ENCODE measurements around the gene ZNF664. TPM values are rescaled to one million over a fixed set of nuclear protein-coding genes. Genes with fewer than 3 reads are reported as not detected.

The ZNF664 gene
- total and polyA plus RNA-seq, 2 of the 8 experiments (the other 6 are each of a cell fraction or from before 2014, with no cell fraction given), result 22.8 to 51.4 TPM

- Histone ChIP-seq H3K18ac (ENCODE audit: extremely low read depth, low read length) (no peak overlapping the region), H2BK120ac (replicated peaks; ENCODE audit: low read depth, low read length) (no peak overlapping the region), H2BK12ac (ENCODE audit: low read depth, low read length) (no peak overlapping the region), H3K4ac (replicated peaks; ENCODE audit: insufficient read length, low read depth, low read length) (no peak overlapping the region), H3K79me2 (ENCODE audit: control insufficient read depth in 1 of 2, insufficient read depth in 2 of 2, low read length in 2 of 2) (no peaks in the 10 kb centered on the region), H3K14ac (ENCODE audit: insufficient read length) (no peak overlapping the region), H3K9ac (replicated peaks in 1 of 4; ENCODE audit: extremely low read depth in 1 of 4, low read depth in 3 of 4, low read length in 3 of 4) (no peak overlapping the region), H3K9me3 (ENCODE audit: insufficient read depth in 2 of 2, low read depth in 1 of 2, low read length in 1 of 2) (no peaks in the 10 kb centered on the region), H3K56ac (replicated peaks; ENCODE audit: insufficient read length, low read depth, low read length) (no peak overlapping the region), H3K79me1 (ENCODE audit: low read depth, low read length) (no peaks in the 10 kb centered on the region; the same call in 1 of the 2 replicates), H2BK5ac (ENCODE audit: low read depth, low read length) (no peak overlapping the region), H2BK15ac (ENCODE audit: low read length) (no peak overlapping the region), H3K27me3 (replicated peaks in 1 of 4; ENCODE audit: control insufficient read depth in 3 of 4, extremely low read depth in 1 of 4, insufficient read depth in 3 of 4, low read length in 3 of 4) (no peaks in the 10 kb centered on the region), H3K23ac (ENCODE audit: insufficient read length) (no peak overlapping the region), H2AFZ (ENCODE audit: low read length) (no peak overlapping the region), H3K27ac (ENCODE audit: low read depth, low read length) (no peak overlapping the region), H4K91ac (replicated peaks; ENCODE audit: insufficient read length, low read length) (no peak overlapping the region), H4K5ac (ENCODE audit: insufficient read length, low read depth, low read length) (no peak overlapping the region), H4K20me1 (replicated peaks in 1 of 2; ENCODE audit: control insufficient read depth in 1 of 2, insufficient read depth in 2 of 2, low read length in 2 of 2) (peaks cover 3 to 11% of the 10 kb centered on the region in 2 experiments), H2BK20ac (ENCODE audit: low read length) (no peak overlapping the region), H3K36me3 (ENCODE audit: control insufficient read depth in 2 of 4, insufficient read depth in 4 of 4, low read length in 3 of 4) (peaks cover 0 to 16% (median 9%) of the 10 kb centered on the region in 4 experiments; a peak in 4 of 8 replicates), H3K4me3 (ENCODE audit: extremely low read depth in 1 of 4, insufficient read depth in 2 of 4, low read depth in 3 of 4, low read length in 4 of 4) (no peak overlapping the region), H2AK5ac (ENCODE audit: low read depth, low read length) (no peak overlapping the region), H4K8ac (ENCODE audit: extremely low read depth, insufficient read depth, low read length) (no peak overlapping the region), H3K23me2 (ENCODE audit: low read depth, low read length) (no peaks in the 10 kb centered on the region), H3K4me2 (ENCODE audit: insufficient read depth in 1 of 2, low read depth in 2 of 2, low read length in 2 of 2) (no peak overlapping the region), H3K4me1 (replicated peaks in 1 of 4; ENCODE audit: control insufficient read depth in 3 of 4, insufficient read depth in 4 of 4, low read length in 3 of 4) (no peaks in the 10 kb centered on the region)
- WGBS, 2 experiments (ENCODE audit: extremely low coverage in 1 of 2, insufficient coverage in 1 of 2, insufficient read length in 1 of 2, insufficient replicate concordance in 2 of 2, low coverage in 1 of 2, low lambda C conversion rate in 2 of 2, missing lambda C conversion rate in 1 of 2), result 84% methylated on average over 3 of the region's 3 CpGs; no CpG with 5 or more reads in 1 of the 2 experiments
- CTCF ChIA-PET (ENCODE audit: partially characterized antibody), result interaction anchor here (0.6 to 1.5 kb wide), 3 partner anchors 13 to 797 kb away, joined by 3 to 5 read pairs (median 4); no protein-coding TSS in a partner anchor
- DNase-seq (ENCODE audit: low read depth in 1 of 2, low spot score in 2 of 2) (no peak), FAIRE-seq (no peak)
- POLR2A ChIA-PET (ENCODE audit: partially characterized antibody), result interaction anchor here (1.0 kb wide), 1 partner anchor 8 kb away, joined by 3 read pairs; no protein-coding TSS in a partner anchor
- TF ChIP-seq GABPA (IDR thresholded peaks at IDR 0.05; ENCODE audit: borderline replicate concordance, insufficient read depth, low read length), result no peak
- no peak for TF ChIP-seq USF2 (IDR thresholded peaks at IDR 0.05; ENCODE audit: low read length)
- TF ChIP-seq E2F6 (IDR thresholded peaks at IDR 0.05), result no peak
- no peak for TF ChIP-seq CEBPB (IDR thresholded peaks at IDR 0.05; ENCODE audit: low read depth, low read length)
- TF ChIP-seq TCF12 (IDR thresholded peaks at IDR 0.05; ENCODE audit: low read depth, low read length), result no peak
- no peak for TF ChIP-seq MAX (IDR thresholded peaks at IDR 0.05)
- no peak for TF ChIP-seq POLR2A (IDR thresholded peaks at IDR 0.05; ENCODE audit: control extremely low read depth in 1 of 2, low read depth in 2 of 2, low read length in 2 of 2)
- TF ChIP-seq CTBP2 (IDR thresholded peaks at IDR 0.05; ENCODE audit: borderline replicate concordance, insufficient read depth, insufficient read length, low read length), result no peak
- no peak for TF ChIP-seq EZH2 (IDR thresholded peaks at IDR 0.05; ENCODE audit: low read depth, low read length, severe bottlenecking)
- TF ChIP-seq NRF1 (IDR thresholded peaks at IDR 0.05; ENCODE audit: low read depth, low read length), result no peak
Observed at GRCh38 chr12:124008595-124008994, 35.6 kb downstream of the ZNF664 start.
